Measurements from ENCODE around the gene IRGQ.
"Not testable (repeated sequence)": the region's sequence is repeated elsewhere in the genome, so short reads cannot be mapped to it uniquely, and the experiment has no call there.

IRGQ gene

GRCh38 chr19:43551399-43552197 is 44.3 kb downstream of the IRGQ start:
- no peaks in the 10 kb centered on the region for H4K20me1 ChIP-seq (ENCODE audit: insufficient read depth, low read length)
- no peaks in the 10 kb centered on the region for H3K79me2 ChIP-seq (ENCODE audit: insufficient read depth, low read length)
- no peaks in the 10 kb centered on the region for H3K9me3 ChIP-seq (ENCODE audit: low read length)
- TF ChIP-seq CTCF (IDR thresholded peaks at IDR 0.05; ENCODE audit: low read length), result no peak
- no peak for TF ChIP-seq EZH2 (IDR thresholded peaks at IDR 0.05; ENCODE audit: borderline replicate concordance, low read length)
- H3K36me3 ChIP-seq (ENCODE audit: insufficient read depth, low read length), result peaks cover 44% of the 10 kb centered on the region
- no peaks in the 10 kb centered on the region for H3K27me3 ChIP-seq (ENCODE audit: insufficient read depth, low read length)
- no peak overlapping the region for H3K4me3 ChIP-seq (ENCODE audit: low read depth, low read length, poor library complexity, severe bottlenecking)
- no peak overlapping the region for H3K9ac ChIP-seq (ENCODE audit: low read length)
- H3K4me2 ChIP-seq (ENCODE audit: low read length), result no peak overlapping the region
- H3F3A ChIP-seq (ENCODE audit: insufficient read depth, low read length), result no peaks in the 10 kb centered on the region
- no peak overlapping the region for H2AFZ ChIP-seq (ENCODE audit: low read length)
- no peaks in the 10 kb centered on the region for H3K9me2 ChIP-seq (ENCODE audit: low read depth, low read length)
- H3K27ac ChIP-seq (ENCODE audit: low read depth, low read length, poor library complexity, severe bottlenecking), result no peak overlapping the region
- H3K4me1 ChIP-seq (ENCODE audit: insufficient read depth, low read length, severe bottlenecking), result no peaks in the 10 kb centered on the region

GRCh38 chr19:43548706-43549105 is 47.2 kb downstream of the IRGQ start:
- Histone ChIP-seq H3K9ac (ENCODE audit: low read length) (no peak overlapping the region), H3K4me1 (ENCODE audit: insufficient read depth, low read length, severe bottlenecking) (no peaks in the 10 kb centered on the region), H3K4me3 (ENCODE audit: low read depth, low read length, poor library complexity, severe bottlenecking) (no peak overlapping the region), H3F3A (ENCODE audit: insufficient read depth, low read length) (no peaks in the 10 kb centered on the region), H3K36me3 (ENCODE audit: insufficient read depth, low read length) (peaks cover 45% of the 10 kb centered on the region), H3K9me2 (ENCODE audit: low read depth, low read length) (no peaks in the 10 kb centered on the region), H3K4me2 (ENCODE audit: low read length) (no peak overlapping the region), H4K20me1 (ENCODE audit: insufficient read depth, low read length) (no peaks in the 10 kb centered on the region), H3K27ac (ENCODE audit: low read depth, low read length, poor library complexity, severe bottlenecking) (no peak overlapping the region), H2AFZ (ENCODE audit: low read length) (no peak overlapping the region), H3K27me3 (ENCODE audit: insufficient read depth, low read length) (no peaks in the 10 kb centered on the region), H3K9me3 (ENCODE audit: low read length) (no peaks in the 10 kb centered on the region), H3K79me2 (ENCODE audit: insufficient read depth, low read length) (no peaks in the 10 kb centered on the region)
- TF ChIP-seq EZH2 (IDR thresholded peaks at IDR 0.05; ENCODE audit: borderline replicate concordance, low read length) (no peak), CTCF (IDR thresholded peaks at IDR 0.05; ENCODE audit: low read length) (no peak)

- peaks cover 42% of the 10 kb centered on the region for H3K36me3 ChIP-seq (ENCODE audit: insufficient read depth, low read length)
- H2AFZ ChIP-seq (ENCODE audit: low read length); H3K27ac ChIP-seq (ENCODE audit: low read depth, low read length, poor library complexity, severe bottlenecking); H3K4me1 ChIP-seq (ENCODE audit: insufficient read depth, low read length, severe bottlenecking); H3K9me2 ChIP-seq (ENCODE audit: low read depth, low read length); H3K27me3 ChIP-seq (ENCODE audit: insufficient read depth, low read length); H3K4me3 ChIP-seq (ENCODE audit: low read depth, low read length, poor library complexity, severe bottlenecking); H3K9me3 ChIP-seq (ENCODE audit: low read length); H4K20me1 ChIP-seq (ENCODE audit: insufficient read depth, low read length); H3K4me2 ChIP-seq (ENCODE audit: low read length); H3F3A ChIP-seq (ENCODE audit: insufficient read depth, low read length); H3K79me2 ChIP-seq (ENCODE audit: insufficient read depth, low read length); H3K9ac ChIP-seq (ENCODE audit: low read length): not testable (repeated sequence)
These were observed 48.0 kb downstream of the IRGQ start for GRCh38 chr19:43547926-43548325.

- no peaks in the 10 kb centered on the region for H3K9me2 ChIP-seq (ENCODE audit: low read depth, low read length)
- no peaks in the 10 kb centered on the region for H3F3A ChIP-seq (ENCODE audit: insufficient read depth, low read length)
- no peak overlapping the region for H3K4me3 ChIP-seq (ENCODE audit: low read depth, low read length, poor library complexity, severe bottlenecking)
- H3K79me2 ChIP-seq (ENCODE audit: insufficient read depth, low read length), result no peaks in the 10 kb centered on the region
- peaks cover 44% of the 10 kb centered on the region for H3K36me3 ChIP-seq (ENCODE audit: insufficient read depth, low read length)
- no peaks in the 10 kb centered on the region for H4K20me1 ChIP-seq (ENCODE audit: insufficient read depth, low read length)
- no peak overlapping the region for H2AFZ ChIP-seq (ENCODE audit: low read length)
- no peak overlapping the region for H3K27ac ChIP-seq (ENCODE audit: low read depth, low read length, poor library complexity, severe bottlenecking)
- H3K9me3 ChIP-seq (ENCODE audit: low read length), result no peaks in the 10 kb centered on the region
- TF ChIP-seq CTCF (IDR thresholded peaks at IDR 0.05; ENCODE audit: low read length), result no peak
- TF ChIP-seq EZH2 (IDR thresholded peaks at IDR 0.05; ENCODE audit: borderline replicate concordance, low read length), result no peak
- H3K27me3 ChIP-seq (ENCODE audit: insufficient read depth, low read length), result no peaks in the 10 kb centered on the region
- no peak overlapping the region for H3K4me2 ChIP-seq (ENCODE audit: low read length)
- no peak overlapping the region for H3K9ac ChIP-seq (ENCODE audit: low read length)
- no peaks in the 10 kb centered on the region for H3K4me1 ChIP-seq (ENCODE audit: insufficient read depth, low read length, severe bottlenecking)
These were observed 49.4 kb downstream of the IRGQ start for GRCh38 chr19:43546581-43546980.

All from OCI-LY1 (cell line).